Stimulated activated CD4-positive, alpha-beta T cell treated with anti-CD3 and anti-CD28 coated beads, TNF-alpha, amount 100 ng/mL, for 1 hour (primary cell): ENCODE measurements around the gene NT5DC1.
"Not testable (repeated sequence)": the region's sequence is repeated elsewhere in the genome, so short reads cannot be mapped to it uniquely, and the experiment has no call there.

Experiments
- DNase-seq, 3 donors: peaks; one replicate each; pipeline ENCODE4 v3.0.0-alpha.2; 2020; ENCODE audit warnings: low read depth in 3 of 3, low spot score in 1 of 3

Gene NT5DC1

GRCh38 chr6:116088946-116089345 lies 11.7 kb upstream of the NT5DC1 start:
- DNase-seq = no peak

GRCh38 chr6:116090251-116090650 lies 10.4 kb upstream of the NT5DC1 start:
- no peak for DNase-seq

- no peak for DNase-seq
Observed at GRCh38 chr6:116094041-116094440, 6.6 kb upstream of the NT5DC1 start.

GRCh38 chr6:116096048-116096759 lies 4.4 kb upstream of the NT5DC1 start:
- not testable (repeated sequence) for DNase-seq

- no peak for DNase-seq
Observed at GRCh38 chr6:116096979-116097816, 3.5 kb upstream of the NT5DC1 start.

GRCh38 chr6:116099036-116099435 lies 1.6 kb upstream of the NT5DC1 start:
- no peak for DNase-seq

GRCh38 chr6:116101302-116101718 lies 657 bp downstream of the NT5DC1 start:
- DNase-seq = no peak

- DNase-seq = no peak
Observed at GRCh38 chr6:116101790-116102189, 1.1 kb downstream of the NT5DC1 start.

- DNase-seq = no peak
Observed at GRCh38 chr6:116102873-116103272, 2.2 kb downstream of the NT5DC1 start.

- DNase-seq = no peak
Observed at GRCh38 chr6:116104636-116105035, 4.0 kb downstream of the NT5DC1 start.

GRCh38 chr6:116105247-116105646 lies 4.6 kb downstream of the NT5DC1 start:
- no peak for DNase-seq

- no peak for DNase-seq
Observed at GRCh38 chr6:116106146-116106545, 5.5 kb downstream of the NT5DC1 start.

- DNase-seq = no peak
Observed at GRCh38 chr6:116108836-116109235, 8.2 kb downstream of the NT5DC1 start.

GRCh38 chr6:116111552-116112528 lies 11.2 kb downstream of the NT5DC1 start:
- no peak for DNase-seq

GRCh38 chr6:116113386-116113785 lies 12.7 kb downstream of the NT5DC1 start:
- DNase-seq = no peak

- no peak for DNase-seq
Observed at GRCh38 chr6:116115781-116116180, 15.1 kb downstream of the NT5DC1 start.

- DNase-seq = no peak
Observed at GRCh38 chr6:116118608-116119007, 18.0 kb downstream of the NT5DC1 start.

GRCh38 chr6:116120430-116120829 lies 19.8 kb downstream of the NT5DC1 start:
- DNase-seq = no peak

- no peak for DNase-seq
Observed at GRCh38 chr6:116126032-116126431, 25.4 kb downstream of the NT5DC1 start, which contains the start of gene COL10A1. Gene COL10A1, minus strand, starts transcription at chr6:116126132. Its CDS starts 640 bp downstream, at chr6:116125492.

- DNase-seq = no peak
Observed at GRCh38 chr6:116127771-116128493, 27.3 kb downstream of the NT5DC1 start.
